Fibroblast of lung (primary cell): ENCODE results near the gene DMRTC2.

Experiments used
- CTCF ChIP-seq, 2 donors: IDR thresholded peaks in 1 of 2; conservative IDR thresholded peaks in 1 of 2; 1 replicate in 1 of 2; 2 replicates in 1 of 2; pipeline ENCODE4 v1.5.1; 2011 to 2012; ENCODE audit warnings: low read length in 2 of 2, control low read depth in 1 of 2, inconsistent platforms in 1 of 2, low read depth in 1 of 2, mild to moderate bottlenecking in 1 of 2
- EZH2 ChIP-seq: IDR thresholded peaks from 2 replicates; pipeline ENCODE4 v1.5.1; 2012; ENCODE audit warnings: low read length, control low read depth, mild to moderate bottlenecking; ENCODE audit errors: missing control alignments

- TF ChIP-seq CTCF (conservative IDR thresholded peaks at IDR 0.05 in 1 of 2, IDR thresholded peaks at IDR 0.05 in 1 of 2; ENCODE audit: low read depth in 1 of 2, low read length in 2 of 2) (no peak), EZH2 (no peak)
Measured at GRCh38 chr19:41866284-41866683, 21.4 kb downstream of the DMRTC2 start.
